HepG2 (cell line): ENCODE results near the gene TBX21. TPM values are rescaled to one million over a fixed set of nuclear protein-coding genes. Genes with fewer than 3 reads are reported as not detected.
A peak's percentile ranks its signal among the peaks of the same experiment; 100 is the strongest.

Source experiments
- EP300 ChIP-seq, 3 experiments: sonication (generic) in 1 of 3; formaldehyde crosslinking in 1 of 3; IDR thresholded peaks; 2 replicates each; pipeline versions ENCODE4 v1.5.1 to v1.6.1; 2011 to 2020; ENCODE audit warnings: low read depth in 2 of 3, low read length in 2 of 3, borderline replicate concordance in 1 of 3, improper control_type of control experiment in 1 of 3, mild to moderate bottlenecking in 1 of 3, missing genetic modification reagents in 1 of 3, moderate library complexity in 1 of 3
- FOXJ3 ChIP-seq: sonication (generic); formaldehyde crosslinking; IDR thresholded peaks from 2 replicates; pipeline ENCODE4 v1.4.0; 2020; ENCODE audit warnings: missing genetic modification reagents, mild to moderate bottlenecking, borderline replicate concordance
- FOXK1 ChIP-seq: sonication (generic); formaldehyde crosslinking; IDR thresholded peaks from 2 replicates; pipeline ENCODE4 v1.4.0; 2020; ENCODE audit warnings: low read depth, missing genetic modification reagents, borderline replicate concordance
- HIVEP1 ChIP-seq: sonication (generic); formaldehyde crosslinking; IDR thresholded peaks from 2 replicates; pipeline ENCODE4 v1.4.0; 2020; ENCODE audit warnings: mild to moderate bottlenecking, missing genetic modification reagents
- HNRNPH1 ChIP-seq: fragments of 200-400 bp; formaldehyde crosslinking; optimal IDR thresholded peaks from 2 replicates; pipeline ENCODE3; 2017; ENCODE audit warnings: mild to moderate bottlenecking, low read depth, low read length
- ISL2 ChIP-seq: sonication (generic); formaldehyde crosslinking; IDR thresholded peaks from 2 replicates; pipeline ENCODE4 v1.5.0; 2020; ENCODE audit warnings: missing genetic modification reagents
- MIXL1 ChIP-seq: IDR thresholded peaks from 2 replicates; pipeline ENCODE4 v1.6.1; 2016
- MTF2 ChIP-seq: sonication (generic); formaldehyde crosslinking; IDR thresholded peaks from 2 replicates; pipeline ENCODE4 v1.5.0; 2020; ENCODE audit warnings: missing genetic modification reagents, borderline replicate concordance
- MZF1 ChIP-seq: sonication (generic); formaldehyde crosslinking; IDR thresholded peaks from 2 replicates; pipeline ENCODE4 v1.8.1; 2023; ENCODE audit warnings: mild to moderate bottlenecking, missing genetic modification reagents, borderline replicate concordance
- NFE2L1 ChIP-seq: sonication (generic); formaldehyde crosslinking; IDR thresholded peaks from 2 replicates; pipeline ENCODE4 v1.4.0; 2020; ENCODE audit warnings: missing genetic modification reagents, mild to moderate bottlenecking, borderline replicate concordance
- NFRKB ChIP-seq: fragments of 450-650 bp; IDR thresholded peaks from 2 replicates; pipeline ENCODE4 v1.6.1; 2017
- PAF1 ChIP-seq: IDR thresholded peaks from 2 replicates; pipeline ENCODE4 v1.6.1; 2016; ENCODE audit warnings: missing genetic modification reagents, missing compliant biosample characterization
- PLRG1 ChIP-seq: fragments of 450-650 bp; conservative IDR thresholded peaks from 2 replicates; pipeline ENCODE4 v1.6.1; 2016
- PRPF4 ChIP-seq: fragments of 200-400 bp; formaldehyde crosslinking; IDR thresholded peaks from 2 replicates; pipeline ENCODE4 v1.6.1; 2016; ENCODE audit warnings: low read length, low read depth; ENCODE audit not compliant: poor library complexity, severe bottlenecking
- SALL1 ChIP-seq: sonication (generic); formaldehyde crosslinking; IDR thresholded peaks from 2 replicates; pipeline ENCODE4 v1.8.0; 2022; ENCODE audit warnings: mild to moderate bottlenecking, missing genetic modification reagents
- SMAD9 ChIP-seq: sonication (generic); formaldehyde crosslinking; IDR thresholded peaks from 2 replicates; pipeline ENCODE4 v1.5.1; 2020; ENCODE audit warnings: mild to moderate bottlenecking, missing genetic modification reagents
- ZFP82 ChIP-seq: sonication (generic); formaldehyde crosslinking; IDR thresholded peaks from 2 replicates; pipeline ENCODE4 v1.5.1; 2020; ENCODE audit warnings: mild to moderate bottlenecking, missing genetic modification reagents, borderline replicate concordance
- ZNF329 ChIP-seq: sonication (generic); formaldehyde crosslinking; IDR thresholded peaks from 2 replicates; pipeline ENCODE4 v1.9.0; 2021; ENCODE audit warnings: low read depth, mild to moderate bottlenecking, missing genetic modification reagents
- ZNF335 ChIP-seq: sonication (generic); formaldehyde crosslinking; IDR thresholded peaks from 2 replicates; pipeline ENCODE4 v1.4.0; 2020; ENCODE audit warnings: missing genetic modification reagents
- ZNF441 ChIP-seq: sonication (generic); formaldehyde crosslinking; IDR thresholded peaks from 2 replicates; pipeline ENCODE4 v1.7.0; 2021; ENCODE audit warnings: missing genetic modification reagents, borderline replicate concordance
- ZNF839 ChIP-seq: sonication (generic); formaldehyde crosslinking; IDR thresholded peaks from 2 replicates; pipeline ENCODE4 v1.4.0; 2020; ENCODE audit warnings: missing genetic modification reagents, mild to moderate bottlenecking, borderline replicate concordance
- ZNF883 ChIP-seq: sonication (generic); formaldehyde crosslinking; IDR thresholded peaks from 2 replicates; pipeline ENCODE4 v1.5.1; 2020; ENCODE audit warnings: mild to moderate bottlenecking, missing genetic modification reagents; ENCODE audit errors: not compliant biosample characterization
- ZSCAN9 ChIP-seq: IDR thresholded peaks from 2 replicates; pipeline ENCODE4 v1.6.1; 2016; ENCODE audit warnings: borderline replicate concordance
- polyA plus RNA-seq, 8 experiments: library from polyadenylated mRNA; depleted of rRNA in 3 of 8; stranded (reverse) in 7 of 8; unstranded in 1 of 8; fragments of >200 nt; fragmentation: Illumina TruSeq in 4 of 8; extraction: Trizol in 4 of 8; gene quantifications; 2 replicates each; pipeline versions ENCODE4 v1.2.1 to v1.2.3, GENCODE V29; 2011 to 2016; ENCODE audit warnings: low read depth in 4 of 8, missing spikeins in 1 of 8, mixed read lengths in 1 of 8; ENCODE audit not compliant: insufficient read depth in 1 of 8
- total RNA-seq, 5 experiments: library from RNA; depleted of rRNA; stranded (reverse); fragments of >200 nt; fragmentation: Illumina TruSeq; extraction: Trizol; gene quantifications; 2 replicates each; pipeline ENCODE4 v1.2.3, GENCODE V29; 2016; ENCODE audit warnings: low read depth in 1 of 5
- TF ChIP-seq, protein P1 (sequence below): sonication (generic); formaldehyde crosslinking; IDR thresholded peaks from 2 replicates; pipeline ENCODE4 v1.5.0; 2020; ENCODE audit warnings: missing genetic modification reagents
- TF ChIP-seq, protein P2 (sequence below): sonication (generic); formaldehyde crosslinking; IDR thresholded peaks from 2 replicates; pipeline ENCODE4 v1.5.1; 2020; ENCODE audit warnings: mild to moderate bottlenecking, missing genetic modification reagents, moderate library complexity
- TF ChIP-seq, protein P3 (sequence below): sonication (generic); formaldehyde crosslinking; IDR thresholded peaks from 2 replicates; pipeline ENCODE4 v1.4.0; 2020; ENCODE audit warnings: mild to moderate bottlenecking, missing genetic modification reagents
- TF ChIP-seq, protein P4 (sequence below): sonication (generic); formaldehyde crosslinking; IDR thresholded peaks from 2 replicates; pipeline ENCODE4 v1.5.0; 2020; ENCODE audit warnings: missing genetic modification reagents, mild to moderate bottlenecking, borderline replicate concordance

The TBX21 gene
- total and polyA plus RNA-seq, 2 of the 13 experiments (the other 11 are each of a cell fraction or from before 2014, with no cell fraction given): not detected

DNA sequence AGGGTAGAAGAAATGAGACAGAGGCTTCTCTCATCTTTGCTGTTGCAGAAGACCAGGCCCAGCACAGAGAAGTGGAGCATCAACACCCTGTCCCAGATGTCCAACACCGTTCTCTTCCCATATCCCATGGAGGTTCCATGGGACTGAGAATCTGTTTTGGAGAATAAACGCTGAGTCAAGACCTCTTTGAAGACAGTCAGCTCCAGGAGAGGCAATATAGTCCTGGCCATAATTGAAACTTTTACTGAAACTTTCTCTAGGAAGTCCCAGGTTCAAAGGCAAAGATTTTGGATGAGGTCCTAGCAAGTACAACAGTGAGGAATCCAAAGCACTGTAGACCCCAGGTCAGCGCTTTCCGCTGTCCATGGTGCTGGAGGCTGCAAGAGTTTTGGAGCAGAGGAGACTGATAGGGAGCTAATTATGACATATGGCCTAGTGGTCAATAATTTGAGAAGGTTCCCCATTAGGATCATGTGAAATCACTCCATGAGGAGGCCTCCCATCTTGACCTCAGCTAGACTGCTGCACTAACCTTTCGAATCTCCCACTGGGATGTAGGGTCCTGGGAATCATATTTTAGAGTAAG lies 52.6 kb downstream of the TBX21 start (continued):
- TF ChIP-seq MTF2 (CRISPR knock-in tag) (no peak), SMAD9 (CRISPR knock-in tag) (no peak), HNRNPH1 (no peak), ZNF329 (CRISPR knock-in tag) (no peak), MIXL1 (CRISPR knock-in tag) (peak; percentile 81), PLRG1 (no peak), FOXJ3 (no peak), FOXK1 (CRISPR knock-in tag) (peak; percentile 60; the same call in 1 of the 2 replicates), ZNF441 (peak; percentile 81; the same call in 1 of the 2 replicates), SALL1 (peak; percentile 69), PRPF4 (no peak), EP300 (IDR thresholded peaks at IDR 0.05; ENCODE audit: low read depth in 2 of 2, low read length in 2 of 2) (no peak), EP300 (CRISPR knock-in tag; IDR thresholded peaks at IDR 0.05; ENCODE audit: borderline replicate concordance) (no peak), HIVEP1 (CRISPR knock-in tag) (no peak), MZF1 (CRISPR knock-in tag) (no peak), PAF1 (CRISPR knock-in tag) (no peak), ISL2 (CRISPR knock-in tag) (no peak), ZFP82 (CRISPR knock-in tag) (no peak), ZNF839 (CRISPR knock-in tag) (no peak), ZNF883 (CRISPR knock-in tag) (no peak), ZSCAN9 (CRISPR knock-in tag) (peak; percentile 96), NFRKB (no peak), NFE2L1 (no peak), ZNF335 (CRISPR knock-in tag) (peak; percentile 80)
- TF ChIP-seq, protein P1, sequence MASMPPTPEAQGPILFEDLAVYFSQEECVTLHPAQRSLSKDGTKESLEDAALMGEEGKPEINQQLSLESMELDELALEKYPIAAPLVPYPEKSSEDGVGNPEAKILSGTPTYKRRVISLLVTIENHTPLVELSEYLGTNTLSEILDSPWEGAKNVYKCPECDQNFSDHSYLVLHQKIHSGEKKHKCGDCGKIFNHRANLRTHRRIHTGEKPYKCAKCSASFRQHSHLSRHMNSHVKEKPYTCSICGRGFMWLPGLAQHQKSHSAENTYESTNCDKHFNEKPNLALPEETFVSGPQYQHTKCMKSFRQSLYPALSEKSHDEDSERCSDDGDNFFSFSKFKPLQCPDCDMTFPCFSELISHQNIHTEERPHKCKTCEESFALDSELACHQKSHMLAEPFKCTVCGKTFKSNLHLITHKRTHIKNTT (CRISPR knock-in tag): no peak
- TF ChIP-seq, protein P2, sequence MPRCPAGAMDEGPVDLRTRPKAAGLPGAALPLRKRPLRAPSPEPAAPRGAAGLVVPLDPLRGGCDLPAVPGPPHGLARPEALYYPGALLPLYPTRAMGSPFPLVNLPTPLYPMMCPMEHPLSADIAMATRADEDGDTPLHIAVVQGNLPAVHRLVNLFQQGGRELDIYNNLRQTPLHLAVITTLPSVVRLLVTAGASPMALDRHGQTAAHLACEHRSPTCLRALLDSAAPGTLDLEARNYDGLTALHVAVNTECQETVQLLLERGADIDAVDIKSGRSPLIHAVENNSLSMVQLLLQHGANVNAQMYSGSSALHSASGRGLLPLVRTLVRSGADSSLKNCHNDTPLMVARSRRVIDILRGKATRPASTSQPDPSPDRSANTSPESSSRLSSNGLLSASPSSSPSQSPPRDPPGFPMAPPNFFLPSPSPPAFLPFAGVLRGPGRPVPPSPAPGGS (CRISPR knock-in tag): 0 out of 2 replicates have a peak, but pooled peaks have one; percentile 61
- TF ChIP-seq, protein P3, sequence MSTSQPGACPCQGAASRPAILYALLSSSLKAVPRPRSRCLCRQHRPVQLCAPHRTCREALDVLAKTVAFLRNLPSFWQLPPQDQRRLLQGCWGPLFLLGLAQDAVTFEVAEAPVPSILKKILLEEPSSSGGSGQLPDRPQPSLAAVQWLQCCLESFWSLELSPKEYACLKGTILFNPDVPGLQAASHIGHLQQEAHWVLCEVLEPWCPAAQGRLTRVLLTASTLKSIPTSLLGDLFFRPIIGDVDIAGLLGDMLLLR: no peak
- TF ChIP-seq, protein P4, sequence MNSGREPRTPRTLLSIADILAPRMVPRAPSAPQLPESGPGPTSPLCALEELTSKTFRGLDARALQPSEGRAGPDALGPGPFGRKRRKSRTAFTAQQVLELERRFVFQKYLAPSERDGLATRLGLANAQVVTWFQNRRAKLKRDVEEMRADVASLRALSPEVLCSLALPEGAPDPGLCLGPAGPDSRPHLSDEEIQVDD (CRISPR knock-in tag): no peak
